Left cardiac atrium (tissue), 4 donors: ENCODE results near the gene CXCL17. TPM values are rescaled to one million over a fixed set of nuclear protein-coding genes. Genes with fewer than 3 reads are reported as not detected.
"Not testable (repeated sequence)": the region's sequence is repeated elsewhere in the genome, so short reads cannot be mapped to it uniquely, and the experiment has no call there.

Experiments used
- ATAC-seq, 2 donors: fragments of 200-7000 bp; cut with Tn5 transposase; one replicate each; pipeline ENCODE4 v1.9.1; 2020; ENCODE audit warnings: mild to moderate bottlenecking in 2 of 2, moderate library complexity in 2 of 2
- DNase-seq: peaks from one replicate; pipeline ENCODE4 v3.0.0-alpha.2; 2020
- intact Hi-C, 2 donors: fragments of 100-400 bp; cut with DNase I; formaldehyde crosslinking; loops; one replicate each; pipeline versions ENCODE4 v1.14.1 to v1.15.1; 2022 to 2023
- long read RNA-seq: library from polyadenylated mRNA; unstranded; transcript quantifications from one replicate; pipeline ENCODE4 v2.0.0, GENCODE V29; 2021
- total RNA-seq, 2 donors: library from RNA; stranded (reverse); fragmentation: NEBNext Ultra II Directional; extraction: Animal tissue kit (Norgen Biotek cat#: 25700); gene quantifications; one replicate each; pipeline ENCODE4 v1.2.1, GENCODE V29; 2021
- donor health status: DM: no; HTN: yes; CAD: no.
- donor health status: DM: no; HTN: yes; CAD: no; lungs with severe emphysema.
- donor health status: DM: yes; HTN: yes; CAD: no.
- donor health status: Dilated cardiomyopathy.

Gene CXCL17, protein sequence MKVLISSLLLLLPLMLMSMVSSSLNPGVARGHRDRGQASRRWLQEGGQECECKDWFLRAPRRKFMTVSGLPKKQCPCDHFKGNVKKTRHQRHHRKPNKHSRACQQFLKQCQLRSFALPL
- total RNA-seq = not detected
- long read RNA-seq = 0 reads

GRCh38 chr19:42442833-42443232, at the start of gene CXCL17:
Gene CXCL17, minus strand, starts transcription at chr19:42442946. Its CDS starts 114 bp downstream, at chr19:42442832.
- intact Hi-C loops = no loop called here
- no peak for DNase-seq

GRCh38 chr19:42488783-42489521, 46.2 kb upstream of the CXCL17 start:
- DNase-seq = no peak
- ATAC-seq = no peak
- intact Hi-C loops = no loop called here

More at GRCh38 chr19:42442833-42443232, at the start of gene CXCL17:
- ATAC-seq = no peak

GRCh38 chr19:42487798-42488178, 45.0 kb upstream of the CXCL17 start:
- DNase-seq (no peak), ATAC-seq (no peak)
- intact Hi-C loops = no loop called here

DNA sequence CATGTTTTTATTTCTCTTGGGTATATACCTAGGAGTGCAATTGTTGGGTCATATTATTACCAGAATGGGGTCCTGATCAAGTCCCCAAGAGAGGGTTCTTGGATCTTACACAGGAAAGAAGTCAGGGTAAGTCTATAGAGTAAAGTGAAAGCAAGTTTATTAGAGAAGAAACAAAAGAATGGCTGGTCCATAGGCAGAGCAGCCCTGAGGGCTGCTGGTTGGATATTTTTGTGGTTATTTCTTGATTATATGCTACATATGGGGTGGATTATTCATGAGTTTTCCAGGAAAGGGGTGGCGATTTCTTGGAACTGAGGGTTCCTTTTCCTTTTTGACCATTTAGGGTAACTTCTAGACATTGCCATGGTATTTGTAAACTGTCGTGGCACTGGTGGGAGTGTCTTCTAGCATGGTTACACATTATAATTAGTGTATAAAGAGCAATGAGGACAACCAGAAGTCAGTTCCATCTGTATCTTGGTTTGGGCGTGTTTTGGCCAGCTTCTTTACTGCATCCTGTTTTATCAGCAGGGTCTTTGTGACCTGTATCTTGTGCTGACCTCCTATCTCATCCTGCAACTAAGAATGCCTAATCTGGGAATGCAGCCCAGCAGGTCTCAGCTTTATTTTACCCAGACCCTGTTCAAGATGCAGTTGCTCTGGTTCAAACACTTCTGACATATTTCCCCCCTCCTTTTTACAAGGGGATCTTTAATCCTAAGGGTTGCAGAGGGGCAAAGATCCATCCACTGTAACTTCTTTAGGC, 44.5 kb upstream of the CXCL17 start:
- ATAC-seq (no peak), DNase-seq (no peak)
- intact Hi-C loops = no loop called here

- DNase-seq, ATAC-seq, intact Hi-C loops: not testable (repeated sequence)
Measured at GRCh38 chr19:42485036-42485435, 42.3 kb upstream of the CXCL17 start.

- intact Hi-C loops = no loop called here
- ATAC-seq (no peak), DNase-seq (no peak)
Measured at GRCh38 chr19:42480335-42481095, 37.8 kb upstream of the CXCL17 start.

DNA sequence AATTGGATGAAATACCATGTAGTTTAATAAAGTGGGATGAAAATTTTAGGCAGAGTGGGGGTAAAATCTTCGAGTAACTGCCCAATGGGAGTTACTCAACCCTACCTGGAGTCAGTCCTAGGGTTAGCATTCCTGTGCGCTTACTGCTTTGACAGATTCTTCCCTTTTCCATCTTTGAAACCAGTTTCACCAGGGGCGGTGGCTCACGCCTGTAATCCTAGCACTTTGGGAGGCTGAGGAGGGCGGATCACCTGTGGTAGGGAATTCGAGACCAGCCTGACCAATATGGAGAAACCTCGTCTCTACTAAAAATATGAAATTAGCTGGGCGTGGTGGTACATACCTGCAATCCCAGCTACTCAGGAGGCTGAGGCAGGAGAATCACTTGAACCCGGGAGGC, 37.0 kb upstream of the CXCL17 start:
- intact Hi-C loops = no loop called here

GRCh38 chr19:42478765-42479311, 36.1 kb upstream of the CXCL17 start:
- intact Hi-C loops = no loop called here
- DNase-seq (no peak), ATAC-seq (no peak)

More for the DNA sequence above, 37.0 kb upstream of the CXCL17 start:
- ATAC-seq (no peak), DNase-seq (no peak)

DNA sequence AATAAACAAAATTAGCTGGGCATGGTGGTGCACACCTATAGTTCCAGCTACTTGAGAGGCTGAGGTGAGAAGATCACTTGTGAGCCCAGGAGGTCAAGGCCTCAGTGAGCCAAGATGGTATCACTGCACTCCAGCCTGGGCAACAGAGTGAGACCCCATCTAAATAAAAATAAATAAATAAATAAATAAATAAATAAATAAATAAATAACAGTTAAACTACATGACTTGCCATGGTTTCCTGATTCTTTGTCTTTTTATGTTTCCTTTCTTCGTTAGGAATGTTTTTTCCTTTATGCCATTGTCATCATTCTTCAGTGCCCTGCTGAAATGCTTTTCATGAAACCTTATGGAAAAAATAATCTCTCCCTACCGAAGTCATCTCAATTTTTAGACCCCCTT, 35.2 kb upstream of the CXCL17 start:
- DNase-seq (no peak), ATAC-seq (no peak)
- intact Hi-C loops = no loop called here

GRCh38 chr19:42477117-42477516, 34.4 kb upstream of the CXCL17 start:
- DNase-seq (no peak), ATAC-seq (no peak)
- intact Hi-C loops = no loop called here

DNA sequence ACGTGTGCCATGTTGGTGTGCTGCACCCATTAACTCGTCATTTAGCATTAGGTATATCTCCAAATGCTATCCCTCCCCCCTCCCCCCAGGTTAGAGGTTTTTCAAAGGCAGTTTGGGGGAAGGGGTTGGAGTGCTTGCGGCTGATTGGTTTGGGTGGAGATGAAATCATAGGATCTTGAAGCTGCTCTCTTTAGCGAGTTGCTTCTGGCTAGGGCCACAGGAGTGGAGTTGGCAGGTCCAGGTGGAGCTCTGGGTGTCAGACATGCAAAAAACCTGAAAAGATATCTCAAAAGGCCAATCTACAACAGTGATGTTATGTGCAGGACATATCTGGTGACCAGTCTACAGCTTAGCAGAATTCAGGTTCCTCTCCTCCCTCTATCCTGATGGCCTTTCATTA, 32.6 kb upstream of the CXCL17 start:
- no peak for ATAC-seq
- DNase-seq = no peak
- intact Hi-C loops = no loop called here

GRCh38 chr19:42474743-42475142, 32.0 kb upstream of the CXCL17 start:
- DNase-seq = no peak
- intact Hi-C loops = no loop called here
- ATAC-seq = no peak

DNA sequence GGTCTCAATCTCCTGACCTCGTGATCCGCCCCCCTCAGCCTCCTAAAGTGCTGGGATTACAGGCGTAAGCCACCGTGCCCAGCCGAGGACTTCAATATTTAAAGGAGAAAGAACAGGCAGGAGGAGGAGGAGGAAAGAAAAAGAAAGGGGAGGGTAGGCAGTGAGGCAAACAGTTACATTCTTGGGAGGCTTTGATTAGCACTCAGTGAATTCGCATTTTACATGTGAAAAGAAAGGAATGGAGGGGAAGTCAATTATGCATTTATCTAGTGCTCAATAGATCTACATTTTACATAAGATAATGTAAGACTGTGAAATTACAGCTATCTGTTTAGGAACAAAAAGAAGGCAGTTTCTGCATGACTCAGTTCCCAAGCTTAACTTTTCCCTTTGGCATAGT, 30.9 kb upstream of the CXCL17 start:
- intact Hi-C loops = no loop called here
- ATAC-seq (no peak), DNase-seq (no peak)

DNA sequence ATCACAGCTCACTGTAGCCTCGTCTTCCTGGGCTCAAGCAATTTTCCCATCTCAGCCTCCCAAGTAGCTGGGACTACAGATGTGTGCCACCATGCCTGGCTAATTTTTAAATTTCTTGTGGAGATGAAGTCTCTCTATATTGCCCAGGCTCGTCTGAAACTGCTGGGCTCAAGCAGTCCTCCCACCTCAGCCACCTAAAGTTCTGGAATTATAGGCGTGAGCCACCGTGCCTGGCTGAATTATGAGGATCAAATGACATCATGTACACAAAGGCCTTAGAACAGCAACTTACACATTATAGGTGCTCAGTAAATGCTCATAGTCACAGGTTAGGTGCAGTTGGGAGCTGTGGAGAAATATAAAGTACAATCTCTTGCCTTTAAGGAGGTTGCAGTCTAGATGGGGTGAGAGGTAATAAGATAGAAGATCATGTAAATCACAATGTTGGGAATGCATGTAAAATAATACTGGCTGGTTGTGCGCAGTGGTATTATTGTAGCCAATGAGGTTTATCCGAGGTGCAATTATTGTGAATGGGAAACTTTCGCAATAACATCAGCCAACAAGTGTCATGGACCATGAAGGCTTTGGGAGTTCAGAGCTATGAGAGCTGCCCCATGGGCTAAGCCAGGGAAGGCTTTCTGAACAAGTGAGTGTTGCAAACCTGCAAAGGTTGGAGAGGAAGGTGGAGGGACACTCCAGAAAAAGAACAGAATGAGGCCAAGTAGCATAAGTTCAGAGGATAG, 29.8 kb upstream of the CXCL17 start:
- intact Hi-C loops = no loop called here
- DNase-seq = no peak

DNA sequence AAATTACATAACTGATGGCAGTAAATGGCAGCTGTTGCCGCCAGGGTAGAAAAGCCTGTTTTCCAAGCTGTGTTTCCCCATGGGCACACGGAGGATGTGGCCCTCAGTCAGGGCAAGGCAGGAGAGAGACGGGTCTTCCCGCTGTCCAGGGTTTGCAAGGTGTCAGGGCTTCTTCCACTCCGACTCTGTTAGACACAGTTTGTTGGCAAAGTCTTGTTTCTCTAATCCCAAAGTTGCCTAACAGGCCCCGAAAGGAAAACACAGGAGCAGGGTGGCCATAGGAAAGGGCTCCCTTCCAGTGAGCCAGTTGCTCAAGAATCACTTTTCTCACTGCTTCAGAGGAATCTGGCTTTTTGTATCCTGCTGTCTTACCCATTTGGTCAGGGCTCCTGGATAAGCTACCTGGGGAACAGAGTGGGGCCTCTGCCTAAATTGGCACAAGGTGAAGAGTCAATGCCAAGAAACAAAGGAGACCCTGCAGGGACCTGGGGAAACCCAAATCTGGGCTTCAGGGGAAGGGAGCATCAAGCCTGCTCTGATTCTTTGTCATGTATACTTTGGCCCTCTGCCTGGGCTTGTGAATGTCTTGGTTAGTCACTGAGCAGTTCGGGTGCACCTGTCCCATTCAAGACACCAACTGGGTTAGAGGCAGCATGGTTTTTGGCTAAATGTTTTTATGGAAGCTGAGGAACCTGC, 29.0 kb upstream of the CXCL17 start:
- intact Hi-C loops = no loop called here
- DNase-seq (no peak), ATAC-seq (peak in 1 of 2 donors; percentile 67)

More for the DNA sequence above, 29.8 kb upstream of the CXCL17 start:
- ATAC-seq = no peak

DNA sequence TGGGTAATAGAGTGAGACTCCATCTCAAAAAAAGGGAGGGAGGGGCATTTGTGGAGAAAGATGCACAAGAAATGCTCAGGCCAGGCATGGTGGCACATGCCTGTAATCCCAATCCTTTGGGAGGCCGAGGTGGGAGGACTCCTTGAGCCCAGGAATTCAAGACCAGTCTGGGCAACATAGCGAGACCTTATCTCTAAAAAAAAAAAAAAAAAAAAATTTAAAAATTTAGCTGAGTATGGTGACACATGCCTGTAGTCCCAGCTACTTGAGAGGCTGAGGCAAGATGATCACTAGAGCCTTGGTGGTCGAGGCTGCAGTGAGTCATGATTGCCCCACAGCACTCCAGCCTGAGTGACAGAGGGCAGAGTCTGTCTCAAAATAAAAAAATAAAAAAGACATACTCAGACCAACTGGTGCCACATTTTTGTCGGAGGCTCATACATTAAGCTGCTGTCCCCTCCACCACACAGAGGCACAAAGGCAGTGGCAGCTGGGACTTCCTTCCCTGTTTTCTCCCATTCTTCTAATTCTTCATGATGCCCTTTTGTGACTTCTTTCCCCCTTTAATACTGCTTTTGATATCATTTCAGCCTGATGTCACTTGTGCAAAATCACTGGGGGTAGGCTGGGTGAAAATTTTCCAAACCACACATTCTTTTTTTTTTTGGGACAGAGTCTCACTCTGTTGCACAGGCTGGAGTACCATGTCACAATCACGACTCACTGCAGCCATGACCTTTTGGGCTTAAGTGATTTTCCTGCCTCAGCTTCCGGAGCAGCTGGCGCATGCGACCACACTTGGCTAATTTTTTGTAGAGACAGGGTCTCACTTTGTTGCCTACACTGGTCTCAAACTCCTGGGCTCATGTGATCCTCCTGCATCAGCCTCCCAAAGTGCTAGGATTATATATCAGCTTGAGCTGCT, 26.8 kb upstream of the CXCL17 start:
- intact Hi-C loops = loop anchor here in 1 of 2 donors (5.0 kb wide), 1 partner anchor 38 kb away; no protein-coding TSS in a partner anchor
- ATAC-seq (peak in 1 of 2 donors; percentile 22), DNase-seq (no peak)

DNA sequence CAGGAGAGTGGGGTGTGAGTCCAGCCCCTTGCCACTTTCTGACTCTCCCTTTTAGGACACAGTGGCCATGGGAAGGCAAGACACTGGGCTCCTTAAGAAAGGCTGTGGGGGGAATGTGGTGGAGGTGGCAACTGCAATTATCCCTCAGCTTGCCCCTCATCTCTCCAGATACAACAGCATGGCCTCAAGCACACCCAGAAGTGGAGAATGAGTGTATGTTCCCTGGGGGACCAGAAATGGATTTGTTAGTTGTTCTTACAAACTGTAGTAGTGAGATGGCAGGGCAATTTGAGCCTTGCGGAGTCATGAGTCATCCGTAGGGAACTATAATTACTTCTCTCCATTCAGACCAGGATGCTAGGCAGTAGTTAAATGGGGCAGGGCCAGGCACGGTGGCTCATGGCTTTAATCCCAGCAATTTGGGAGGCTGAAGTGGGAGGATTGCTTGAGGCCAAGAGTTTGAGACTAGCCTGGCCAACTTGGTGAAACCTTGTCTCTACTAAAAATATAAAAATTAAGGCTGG, 25.6 kb upstream of the CXCL17 start:
- intact Hi-C loops = loop anchor here in 1 of 2 donors (5.0 kb wide), 1 partner anchor 39 kb away; no protein-coding TSS in a partner anchor
- no peak for DNase-seq
- ATAC-seq = no peak
